Uterus (tissue), 2 donors: ENCODE measurements around the gene JAM3.

Experiments
- POLR2A ChIP-seq, 2 donors: fragments of 450-650 bp; IDR thresholded peaks; one replicate each; pipeline ENCODE4 v1.6.1; 2016; ENCODE audit warnings: antibody characterized with exemption in 2 of 2, mild to moderate bottlenecking in 1 of 2, moderate library complexity in 1 of 2
- TF ChIP-seq, protein P1 (sequence below), 4 experiments: fragments of 200-600 bp in 2 of 4; fragments of 450-650 bp in 2 of 4; sonication (generic) in 2 of 4; IDR thresholded peaks; one replicate each; pipeline ENCODE4 v1.5.1; 2016 to 2019; ENCODE audit warnings: antibody characterized with exemption in 4 of 4, mild to moderate bottlenecking in 2 of 4, moderate library complexity in 1 of 4

DNA sequence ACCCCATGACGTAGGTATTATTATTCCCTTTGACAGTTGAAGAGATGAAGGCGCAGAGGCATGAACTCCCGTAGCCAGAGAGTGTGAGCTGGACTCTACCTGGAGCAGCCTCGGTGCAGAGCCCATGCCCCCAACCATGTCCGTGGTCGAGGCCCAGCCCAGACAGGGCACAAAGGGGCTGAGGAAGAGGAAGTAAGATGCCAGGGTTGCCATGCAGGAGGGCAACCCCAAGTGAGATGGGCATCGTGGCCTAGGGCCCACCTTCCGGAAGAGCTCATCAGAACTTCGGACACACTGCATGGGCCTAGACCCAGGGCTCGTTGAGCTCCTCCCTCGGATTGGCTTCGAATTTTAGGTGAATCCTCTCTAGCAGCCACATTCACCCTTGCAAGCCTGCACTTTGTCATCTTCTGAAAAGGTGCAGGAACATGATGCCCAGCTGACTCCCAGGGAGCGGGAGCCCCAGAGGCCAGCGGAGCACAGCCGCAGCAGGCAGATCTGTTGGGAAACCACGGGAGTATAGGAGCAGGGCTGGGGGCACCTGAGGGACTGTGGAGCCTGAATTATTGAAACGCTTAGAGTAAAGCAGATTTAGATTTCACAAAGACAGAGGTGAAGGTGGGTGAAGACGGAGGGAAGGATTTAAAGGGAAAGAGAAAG lies 29.0 kb upstream of the JAM3 start:
- TF ChIP-seq, protein P1, sequence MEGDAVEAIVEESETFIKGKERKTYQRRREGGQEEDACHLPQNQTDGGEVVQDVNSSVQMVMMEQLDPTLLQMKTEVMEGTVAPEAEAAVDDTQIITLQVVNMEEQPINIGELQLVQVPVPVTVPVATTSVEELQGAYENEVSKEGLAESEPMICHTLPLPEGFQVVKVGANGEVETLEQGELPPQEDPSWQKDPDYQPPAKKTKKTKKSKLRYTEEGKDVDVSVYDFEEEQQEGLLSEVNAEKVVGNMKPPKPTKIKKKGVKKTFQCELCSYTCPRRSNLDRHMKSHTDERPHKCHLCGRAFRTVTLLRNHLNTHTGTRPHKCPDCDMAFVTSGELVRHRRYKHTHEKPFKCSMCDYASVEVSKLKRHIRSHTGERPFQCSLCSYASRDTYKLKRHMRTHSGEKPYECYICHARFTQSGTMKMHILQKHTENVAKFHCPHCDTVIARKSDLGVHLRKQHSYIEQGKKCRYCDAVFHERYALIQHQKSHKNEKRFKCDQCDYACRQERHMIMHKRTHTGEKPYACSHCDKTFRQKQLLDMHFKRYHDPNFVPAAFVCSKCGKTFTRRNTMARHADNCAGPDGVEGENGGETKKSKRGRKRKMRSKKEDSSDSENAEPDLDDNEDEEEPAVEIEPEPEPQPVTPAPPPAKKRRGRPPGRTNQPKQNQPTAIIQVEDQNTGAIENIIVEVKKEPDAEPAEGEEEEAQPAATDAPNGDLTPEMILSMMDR (IDR thresholded peaks at IDR 0.05), result no peak
- TF ChIP-seq POLR2A (IDR thresholded peaks at IDR 0.05), result no peak
